GM21717 (cell line): ENCODE results near the gene BCR.

Experiments used
- ATAC-seq: cut with Tn5 transposase; IDR thresholded peaks from one replicate; pipeline ENCODE4 v1.9.1; 2021; ENCODE audit warnings: mild to moderate bottlenecking, moderate library complexity; ENCODE audit not compliant: unreplicated experiment

The BCR gene

GRCh38 chr22:23175817-23176644, 4.3 kb upstream of the BCR start:
- no peak for ATAC-seq

- ATAC-seq: no peak
These were observed 3.7 kb upstream of the BCR start for GRCh38 chr22:23176645-23177027.

- no peak for ATAC-seq
These were observed 3.1 kb upstream of the BCR start for GRCh38 chr22:23177197-23177596.

- ATAC-seq: no peak
These were observed 1.6 kb upstream of the BCR start for GRCh38 chr22:23178512-23179254.

- no peak for ATAC-seq
These were observed 669 bp upstream of the BCR start for GRCh38 chr22:23179381-23180299.

GRCh38 chr22:23180893-23181720, 798 bp downstream of the BCR start:
- ATAC-seq: no peak

GRCh38 chr22:23181721-23182308, 1.5 kb downstream of the BCR start:
- ATAC-seq: no peak

GRCh38 chr22:23182309-23183060, 2.2 kb downstream of the BCR start:
- ATAC-seq: no peak

GRCh38 chr22:23183061-23183698, 2.9 kb downstream of the BCR start:
- no peak for ATAC-seq

- no peak for ATAC-seq
These were observed 3.9 kb downstream of the BCR start for GRCh38 chr22:23184100-23184763.

- ATAC-seq: no peak
These were observed 4.4 kb downstream of the BCR start for GRCh38 chr22:23184764-23185113.

- ATAC-seq: no peak
These were observed 6.9 kb downstream of the BCR start for GRCh38 chr22:23187211-23187610.

- no peak for ATAC-seq
These were observed 7.8 kb downstream of the BCR start for GRCh38 chr22:23187871-23188700.

GRCh38 chr22:23190526-23190925, 10.2 kb downstream of the BCR start:
- no peak for ATAC-seq

GRCh38 chr22:23192133-23192532, 11.8 kb downstream of the BCR start:
- ATAC-seq: no peak

- ATAC-seq: no peak
These were observed 12.2 kb downstream of the BCR start for GRCh38 chr22:23192558-23192957.

- no peak for ATAC-seq
These were observed 13.0 kb downstream of the BCR start for GRCh38 chr22:23193196-23193827.
